ENCODE measurements around the gene TLR8. TPM values are rescaled to one million over a fixed set of nuclear protein-coding genes. Genes with fewer than 3 reads are reported as not detected.

TLR8 gene
- total RNA-seq, 2 donors from 2014 or later: not detected

DNA sequence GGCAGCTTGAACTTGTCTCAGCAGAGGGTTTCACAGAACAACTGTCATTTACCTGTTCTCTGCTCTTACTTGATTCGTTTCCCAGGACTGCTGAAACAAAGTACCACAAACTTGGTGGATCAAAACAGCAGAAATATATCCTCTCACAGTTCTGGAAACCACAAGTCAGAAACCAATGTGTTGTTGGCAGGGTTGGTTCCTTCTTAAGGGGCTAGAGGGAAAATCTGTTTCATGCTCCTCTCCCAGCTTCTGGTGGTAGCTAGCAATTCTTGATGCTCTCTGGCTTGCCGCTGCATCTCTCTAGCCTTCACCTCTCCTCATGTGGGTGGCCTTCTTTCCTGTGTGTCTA lies 4.7 kb downstream of the TLR8 start:
- Histone ChIP-seq H3K4me3 (ENCODE audit: low read length) (no peak overlapping the region), H3K36me3 (ENCODE audit: control insufficient read depth, insufficient read depth, low read length) (no peaks in the 10 kb centered on the region), H3K9me3 (ENCODE audit: control insufficient read depth, low read length) (no peaks in the 10 kb centered on the region), H3K9ac (ENCODE audit: extremely low read depth, low read length, poor library complexity, severe bottlenecking) (no peak overlapping the region), H3K27ac (ENCODE audit: low read depth, low read length) (no peak overlapping the region), H3K4me1 (ENCODE audit: control insufficient read depth, insufficient read depth, low read length) (no peaks in the 10 kb centered on the region), H3K27me3 (ENCODE audit: control insufficient read depth, insufficient read depth, low read length, poor library complexity, severe bottlenecking) (no peaks in the 10 kb centered on the region)
- no peak overlapping the region for H3K27ac Mint-ChIP-seq
- 100% methylated on average over 2 of the region's 2 CpGs; no CpG with 5 or more reads in 1 of the 2 experiments for WGBS, 2 experiments (ENCODE audit: insufficient coverage in 1 of 2, insufficient read length in 1 of 2)
- H3K4me3 Mint-ChIP-seq: no peak overlapping the region
- DNase-seq: no peak
- peaks cover 59% of the 10 kb centered on the region for H3K9me3 Mint-ChIP-seq
- H3K4me1 Mint-ChIP-seq: no peaks in the 10 kb centered on the region
- H3K27me3 Mint-ChIP-seq (ENCODE audit: insufficient read depth): no peaks in the 10 kb centered on the region
- TF ChIP-seq, protein P1, sequence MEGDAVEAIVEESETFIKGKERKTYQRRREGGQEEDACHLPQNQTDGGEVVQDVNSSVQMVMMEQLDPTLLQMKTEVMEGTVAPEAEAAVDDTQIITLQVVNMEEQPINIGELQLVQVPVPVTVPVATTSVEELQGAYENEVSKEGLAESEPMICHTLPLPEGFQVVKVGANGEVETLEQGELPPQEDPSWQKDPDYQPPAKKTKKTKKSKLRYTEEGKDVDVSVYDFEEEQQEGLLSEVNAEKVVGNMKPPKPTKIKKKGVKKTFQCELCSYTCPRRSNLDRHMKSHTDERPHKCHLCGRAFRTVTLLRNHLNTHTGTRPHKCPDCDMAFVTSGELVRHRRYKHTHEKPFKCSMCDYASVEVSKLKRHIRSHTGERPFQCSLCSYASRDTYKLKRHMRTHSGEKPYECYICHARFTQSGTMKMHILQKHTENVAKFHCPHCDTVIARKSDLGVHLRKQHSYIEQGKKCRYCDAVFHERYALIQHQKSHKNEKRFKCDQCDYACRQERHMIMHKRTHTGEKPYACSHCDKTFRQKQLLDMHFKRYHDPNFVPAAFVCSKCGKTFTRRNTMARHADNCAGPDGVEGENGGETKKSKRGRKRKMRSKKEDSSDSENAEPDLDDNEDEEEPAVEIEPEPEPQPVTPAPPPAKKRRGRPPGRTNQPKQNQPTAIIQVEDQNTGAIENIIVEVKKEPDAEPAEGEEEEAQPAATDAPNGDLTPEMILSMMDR (conservative IDR thresholded peaks at IDR 0.05): no peak
- H3K36me3 Mint-ChIP-seq (ENCODE audit: low read depth): no peaks in the 10 kb centered on the region

DNA sequence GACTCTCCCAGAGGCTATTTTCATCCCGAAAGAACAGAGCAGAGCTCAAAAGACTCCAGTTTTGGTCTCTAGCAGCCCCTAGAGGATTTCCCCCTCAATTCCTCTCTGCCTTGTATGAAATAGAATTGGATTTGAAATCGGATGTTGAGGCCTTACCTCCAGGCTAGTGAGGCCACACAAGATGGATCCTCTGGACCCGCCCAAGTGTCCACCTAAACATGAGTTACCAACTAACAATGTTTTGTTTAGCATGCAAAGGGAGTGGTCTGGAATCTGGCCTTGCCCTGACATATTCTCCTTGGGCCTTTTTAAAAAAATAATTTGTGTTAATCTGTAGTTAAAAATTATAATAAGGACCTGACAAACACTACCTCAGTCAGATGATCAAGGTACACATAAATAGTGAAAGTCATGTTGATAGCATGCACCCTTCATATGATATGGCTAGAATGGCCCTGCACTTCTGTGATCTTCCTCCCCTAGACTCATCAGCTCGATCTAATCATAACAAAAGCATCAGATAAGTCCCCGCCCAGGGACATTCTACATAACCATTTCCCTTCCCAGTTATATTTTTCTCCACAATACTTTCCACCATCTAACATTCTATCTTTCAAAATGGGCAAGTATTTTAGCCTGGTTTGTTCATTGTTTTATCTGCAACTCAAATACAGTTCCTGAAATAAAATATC lies 6.5 kb downstream of the TLR8 start:
- H3K27ac ChIP-seq (ENCODE audit: low read depth, low read length): no peak overlapping the region
- WGBS, 2 experiments (ENCODE audit: insufficient coverage in 1 of 2, insufficient read length in 1 of 2): 83% methylated on average over 5 of the region's 5 CpGs; no CpG with 5 or more reads in 1 of the 2 experiments
- no peaks in the 10 kb centered on the region for H3K36me3 ChIP-seq (ENCODE audit: control insufficient read depth, insufficient read depth, low read length)
- Mint-ChIP-seq H3K4me1 (no peaks in the 10 kb centered on the region), H3K36me3 (ENCODE audit: low read depth) (no peaks in the 10 kb centered on the region), H3K4me3 (no peak overlapping the region), H3K27me3 (ENCODE audit: insufficient read depth) (no peaks in the 10 kb centered on the region), H3K27ac (no peak overlapping the region), H3K9me3 (peaks cover 62% of the 10 kb centered on the region)
- H3K9me3 ChIP-seq (ENCODE audit: control insufficient read depth, low read length): no peaks in the 10 kb centered on the region
- no peak for DNase-seq
- TF ChIP-seq, protein P1 (conservative IDR thresholded peaks at IDR 0.05): no peak
- H3K4me1 ChIP-seq (ENCODE audit: control insufficient read depth, insufficient read depth, low read length): no peaks in the 10 kb centered on the region
- no peak overlapping the region for H3K4me3 ChIP-seq (ENCODE audit: low read length)
- H3K27me3 ChIP-seq (ENCODE audit: control insufficient read depth, insufficient read depth, low read length, poor library complexity, severe bottlenecking): no peaks in the 10 kb centered on the region
- H3K9ac ChIP-seq (ENCODE audit: extremely low read depth, low read length, poor library complexity, severe bottlenecking): no peak overlapping the region

DNA sequence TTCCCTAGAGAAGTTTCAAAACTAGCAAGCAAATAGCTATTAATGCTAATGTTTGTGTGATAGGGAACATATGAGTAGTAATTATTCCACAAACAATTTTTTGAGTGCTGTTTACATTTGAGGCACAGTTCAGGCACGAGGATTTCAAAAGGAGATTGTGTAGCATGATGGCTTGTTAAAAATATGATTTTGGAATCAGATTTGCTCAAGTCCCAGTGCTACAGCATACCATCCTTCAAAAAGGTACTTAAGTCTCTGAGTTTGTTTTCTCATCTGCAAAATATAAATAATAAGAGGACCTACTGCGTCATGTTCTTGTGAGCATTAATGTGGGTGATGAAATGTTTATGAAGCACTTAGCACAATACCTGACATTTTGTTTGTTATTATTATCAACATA lies 11.3 kb downstream of the TLR8 start:
- peaks cover 50% of the 10 kb centered on the region for H3K9me3 Mint-ChIP-seq
- Histone ChIP-seq H3K36me3 (ENCODE audit: control insufficient read depth, insufficient read depth, low read length) (no peaks in the 10 kb centered on the region), H3K4me1 (ENCODE audit: control insufficient read depth, insufficient read depth, low read length) (no peaks in the 10 kb centered on the region), H3K9ac (ENCODE audit: extremely low read depth, low read length, poor library complexity, severe bottlenecking) (no peak overlapping the region), H3K27ac (ENCODE audit: low read depth, low read length) (no peak overlapping the region), H3K27me3 (ENCODE audit: control insufficient read depth, insufficient read depth, low read length, poor library complexity, severe bottlenecking) (no peaks in the 10 kb centered on the region), H3K4me3 (ENCODE audit: low read length) (no peak overlapping the region), H3K9me3 (ENCODE audit: control insufficient read depth, low read length) (no peaks in the 10 kb centered on the region)
- H3K36me3 Mint-ChIP-seq (ENCODE audit: low read depth): no peaks in the 10 kb centered on the region
- H3K4me1 Mint-ChIP-seq: no peaks in the 10 kb centered on the region
- no peak for DNase-seq
- H3K27ac Mint-ChIP-seq: no peak overlapping the region
- no peak overlapping the region for H3K4me3 Mint-ChIP-seq
- peaks cover 2% of the 10 kb centered on the region for H3K27me3 Mint-ChIP-seq (ENCODE audit: insufficient read depth)
- 90% methylated on average over 2 of the region's 2 CpGs; no CpG with 5 or more reads in 1 of the 2 experiments for WGBS, 2 experiments (ENCODE audit: insufficient coverage in 1 of 2, insufficient read length in 1 of 2)
- TF ChIP-seq, protein P1 (conservative IDR thresholded peaks at IDR 0.05): no peak
